SK-N-SH treated with all-trans-retinoic acid at 6 μM for 48 hours (cell line): ENCODE results near the gene CDS1.

Experiments
- ISL1 ChIP-seq: fragments of 250-450 bp; sonication (Bioruptor Pico); IDR thresholded peaks from 2 replicates; pipeline ENCODE4 v2.1.2; 2022; ENCODE audit warnings: mild to moderate bottlenecking, moderate library complexity
- RARB ChIP-seq: fragments of 250-450 bp; sonication (Bioruptor Pico); IDR thresholded peaks from 2 replicates; pipeline ENCODE4 v1.8.0; 2021; ENCODE audit warnings: mild to moderate bottlenecking, moderate library complexity
- SNAI2 ChIP-seq: fragments of 250-450 bp; sonication (Bioruptor Pico); IDR thresholded peaks from 2 replicates; pipeline ENCODE4 v1.5.0; 2020; ENCODE audit warnings: mild to moderate bottlenecking, moderate library complexity
- TCF4 ChIP-seq: fragments of 250-450 bp; sonication (Bioruptor Pico); IDR thresholded peaks from 2 replicates; pipeline ENCODE4 v1.8.0; 2021; ENCODE audit warnings: mild to moderate bottlenecking, moderate library complexity, borderline replicate concordance
- ZC3H10 ChIP-seq: fragments of 250-450 bp; sonication (Bioruptor Pico); IDR thresholded peaks from 2 replicates; pipeline ENCODE4 v1.5.1; 2021; ENCODE audit warnings: mild to moderate bottlenecking, moderate library complexity
- ZFP3 ChIP-seq: fragments of 250-450 bp; sonication (Bioruptor Pico); IDR thresholded peaks from 2 replicates; pipeline ENCODE4 v1.5.0; 2020; ENCODE audit warnings: mild to moderate bottlenecking, moderate library complexity
- ZFP30 ChIP-seq: fragments of 450-650 bp; formaldehyde crosslinking; IDR thresholded peaks from 2 replicates; pipeline ENCODE4 v1.5.0; 2022; ENCODE audit warnings: mild to moderate bottlenecking, moderate library complexity
- ZNF565 ChIP-seq: fragments of 450-650 bp; formaldehyde crosslinking; conservative IDR thresholded peaks from 2 replicates; pipeline ENCODE4 v1.5.0; 2020; ENCODE audit warnings: low read depth, mild to moderate bottlenecking, moderate library complexity
- ZNF70 ChIP-seq: fragments of 450-650 bp; formaldehyde crosslinking; IDR thresholded peaks from 2 replicates; pipeline ENCODE4 v1.5.0; 2020; ENCODE audit warnings: mild to moderate bottlenecking, moderate library complexity
- ZNF8 ChIP-seq: fragments of 450-650 bp; formaldehyde crosslinking; IDR thresholded peaks from 2 replicates; pipeline ENCODE4 v1.5.0; 2020; ENCODE audit warnings: mild to moderate bottlenecking, moderate library complexity
- TF ChIP-seq, protein P1 (sequence below): fragments of 250-450 bp; sonication (Bioruptor Pico); IDR thresholded peaks from 2 replicates; pipeline ENCODE4 v1.8.0; 2020; ENCODE audit warnings: mild to moderate bottlenecking, moderate library complexity, borderline replicate concordance
- TF ChIP-seq, protein P2 (sequence below): fragments of 250-450 bp; sonication (Bioruptor Pico); IDR thresholded peaks from 2 replicates; pipeline ENCODE4 v1.5.1; 2021; ENCODE audit warnings: mild to moderate bottlenecking, moderate library complexity
- TF ChIP-seq, protein P3 (sequence below): fragments of 250-450 bp; sonication (Bioruptor Pico); IDR thresholded peaks from 2 replicates; pipeline ENCODE4 v1.8.0; 2021; ENCODE audit warnings: low read depth, mild to moderate bottlenecking, moderate library complexity, borderline replicate concordance

DNA sequence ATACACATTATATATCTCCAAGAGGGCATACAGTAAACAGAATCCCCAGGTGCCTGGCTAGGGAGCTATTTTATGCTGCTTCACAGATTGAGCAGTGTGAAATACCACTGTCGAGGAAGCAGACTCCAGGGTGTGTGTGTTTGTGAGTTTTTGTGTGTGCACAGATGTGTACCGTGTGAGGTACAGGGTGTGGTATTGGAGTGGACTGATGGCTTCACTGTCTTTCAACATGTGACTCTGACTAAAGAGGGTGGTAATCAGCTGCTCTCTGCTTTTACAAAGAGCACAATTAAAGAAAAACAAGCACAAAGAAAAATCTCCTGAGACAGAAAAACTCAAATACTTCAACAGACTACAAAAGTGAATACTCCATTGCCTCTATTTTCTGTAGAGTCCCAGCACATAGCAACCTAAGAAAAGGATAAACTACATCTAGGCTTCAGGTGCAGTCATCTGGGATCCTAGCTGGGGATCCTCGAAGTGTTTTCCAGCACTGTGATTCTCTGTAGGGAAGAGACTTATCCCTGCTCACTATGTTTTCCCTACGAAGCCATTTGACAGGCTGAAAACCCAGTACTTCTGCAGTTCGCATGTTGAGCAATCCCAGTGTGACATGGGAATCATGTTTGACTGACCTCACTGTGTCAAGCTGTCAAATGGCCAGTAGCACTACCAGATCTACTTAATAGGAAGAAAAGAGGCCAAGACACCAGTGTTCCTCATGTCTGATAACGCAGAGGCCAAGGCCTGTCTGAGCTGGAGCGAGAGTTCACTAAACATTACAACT is 100.3 kb downstream of the CDS1 start:
- no peak for TF ChIP-seq ZNF70
- TF ChIP-seq TCF4 (CRISPR knock-in tag), result no peak
- no peak for TF ChIP-seq ZFP3 (CRISPR knock-in tag)
- TF ChIP-seq ZNF8, result no peak
- TF ChIP-seq ZC3H10 (CRISPR knock-in tag), result no peak
- TF ChIP-seq, protein P1, sequence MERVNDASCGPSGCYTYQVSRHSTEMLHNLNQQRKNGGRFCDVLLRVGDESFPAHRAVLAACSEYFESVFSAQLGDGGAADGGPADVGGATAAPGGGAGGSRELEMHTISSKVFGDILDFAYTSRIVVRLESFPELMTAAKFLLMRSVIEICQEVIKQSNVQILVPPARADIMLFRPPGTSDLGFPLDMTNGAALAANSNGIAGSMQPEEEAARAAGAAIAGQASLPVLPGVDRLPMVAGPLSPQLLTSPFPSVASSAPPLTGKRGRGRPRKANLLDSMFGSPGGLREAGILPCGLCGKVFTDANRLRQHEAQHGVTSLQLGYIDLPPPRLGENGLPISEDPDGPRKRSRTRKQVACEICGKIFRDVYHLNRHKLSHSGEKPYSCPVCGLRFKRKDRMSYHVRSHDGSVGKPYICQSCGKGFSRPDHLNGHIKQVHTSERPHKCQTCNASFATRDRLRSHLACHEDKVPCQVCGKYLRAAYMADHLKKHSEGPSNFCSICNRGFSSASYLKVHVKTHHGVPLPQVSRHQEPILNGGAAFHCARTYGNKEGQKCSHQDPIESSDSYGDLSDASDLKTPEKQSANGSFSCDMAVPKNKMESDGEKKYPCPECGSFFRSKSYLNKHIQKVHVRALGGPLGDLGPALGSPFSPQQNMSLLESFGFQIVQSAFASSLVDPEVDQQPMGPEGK (CRISPR knock-in tag), result no peak
- no peak for TF ChIP-seq ISL1 (CRISPR knock-in tag)
- no peak for TF ChIP-seq ZNF565 (CRISPR knock-in tag)
- TF ChIP-seq, protein P2, sequence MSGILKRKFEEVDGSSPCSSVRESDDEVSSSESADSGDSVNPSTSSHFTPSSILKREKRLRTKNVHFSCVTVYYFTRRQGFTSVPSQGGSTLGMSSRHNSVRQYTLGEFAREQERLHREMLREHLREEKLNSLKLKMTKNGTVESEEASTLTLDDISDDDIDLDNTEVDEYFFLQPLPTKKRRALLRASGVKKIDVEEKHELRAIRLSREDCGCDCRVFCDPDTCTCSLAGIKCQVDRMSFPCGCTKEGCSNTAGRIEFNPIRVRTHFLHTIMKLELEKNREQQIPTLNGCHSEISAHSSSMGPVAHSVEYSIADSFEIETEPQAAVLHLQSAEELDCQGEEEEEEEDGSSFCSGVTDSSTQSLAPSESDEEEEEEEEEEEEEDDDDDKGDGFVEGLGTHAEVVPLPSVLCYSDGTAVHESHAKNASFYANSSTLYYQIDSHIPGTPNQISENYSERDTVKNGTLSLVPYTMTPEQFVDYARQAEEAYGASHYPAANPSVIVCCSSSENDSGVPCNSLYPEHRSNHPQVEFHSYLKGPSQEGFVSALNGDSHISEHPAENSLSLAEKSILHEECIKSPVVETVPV, result no peak
- no peak for TF ChIP-seq ZFP30 (CRISPR knock-in tag)
- no peak for TF ChIP-seq SNAI2 (CRISPR knock-in tag)
- TF ChIP-seq, protein P3, sequence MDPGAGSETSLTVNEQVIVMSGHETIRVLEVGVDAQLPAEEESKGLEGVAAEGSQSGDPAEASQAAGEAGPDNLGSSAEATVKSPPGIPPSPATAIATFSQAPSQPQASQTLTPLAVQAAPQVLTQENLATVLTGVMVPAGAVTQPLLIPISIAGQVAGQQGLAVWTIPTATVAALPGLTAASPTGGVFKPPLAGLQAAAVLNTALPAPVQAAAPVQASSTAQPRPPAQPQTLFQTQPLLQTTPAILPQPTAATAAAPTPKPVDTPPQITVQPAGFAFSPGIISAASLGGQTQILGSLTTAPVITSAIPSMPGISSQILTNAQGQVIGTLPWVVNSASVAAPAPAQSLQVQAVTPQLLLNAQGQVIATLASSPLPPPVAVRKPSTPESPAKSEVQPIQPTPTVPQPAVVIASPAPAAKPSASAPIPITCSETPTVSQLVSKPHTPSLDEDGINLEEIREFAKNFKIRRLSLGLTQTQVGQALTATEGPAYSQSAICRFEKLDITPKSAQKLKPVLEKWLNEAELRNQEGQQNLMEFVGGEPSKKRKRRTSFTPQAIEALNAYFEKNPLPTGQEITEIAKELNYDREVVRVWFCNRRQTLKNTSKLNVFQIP, result no peak
- no peak for TF ChIP-seq RARB (CRISPR knock-in tag)
